ENCODE measurements around the gene SCG2.

The SCG2 gene

DNA sequence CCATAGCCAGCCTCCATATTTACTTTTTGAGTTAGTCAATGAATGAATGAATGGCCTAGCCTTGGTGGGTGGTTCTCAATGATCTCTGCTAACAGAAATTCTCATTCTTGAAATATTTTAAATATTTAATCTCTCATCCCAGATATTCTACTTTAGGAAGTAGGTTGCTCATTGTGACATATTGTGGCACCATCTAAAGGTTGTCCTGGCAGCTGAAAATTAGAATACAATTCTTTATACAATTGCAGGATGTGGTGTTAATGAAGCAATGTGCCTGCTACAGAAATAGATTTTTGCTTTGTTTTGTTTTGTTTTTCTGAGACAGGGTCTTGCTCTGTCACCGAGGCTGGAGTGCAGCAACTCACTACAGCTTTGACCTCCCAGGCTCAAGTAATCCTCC is 35.8 kb downstream of the SCG2 start:
- no peak overlapping the region for H3K4me3 ChIP-seq (ENCODE audit: low read depth, low read length)
- TF ChIP-seq, protein P1, sequence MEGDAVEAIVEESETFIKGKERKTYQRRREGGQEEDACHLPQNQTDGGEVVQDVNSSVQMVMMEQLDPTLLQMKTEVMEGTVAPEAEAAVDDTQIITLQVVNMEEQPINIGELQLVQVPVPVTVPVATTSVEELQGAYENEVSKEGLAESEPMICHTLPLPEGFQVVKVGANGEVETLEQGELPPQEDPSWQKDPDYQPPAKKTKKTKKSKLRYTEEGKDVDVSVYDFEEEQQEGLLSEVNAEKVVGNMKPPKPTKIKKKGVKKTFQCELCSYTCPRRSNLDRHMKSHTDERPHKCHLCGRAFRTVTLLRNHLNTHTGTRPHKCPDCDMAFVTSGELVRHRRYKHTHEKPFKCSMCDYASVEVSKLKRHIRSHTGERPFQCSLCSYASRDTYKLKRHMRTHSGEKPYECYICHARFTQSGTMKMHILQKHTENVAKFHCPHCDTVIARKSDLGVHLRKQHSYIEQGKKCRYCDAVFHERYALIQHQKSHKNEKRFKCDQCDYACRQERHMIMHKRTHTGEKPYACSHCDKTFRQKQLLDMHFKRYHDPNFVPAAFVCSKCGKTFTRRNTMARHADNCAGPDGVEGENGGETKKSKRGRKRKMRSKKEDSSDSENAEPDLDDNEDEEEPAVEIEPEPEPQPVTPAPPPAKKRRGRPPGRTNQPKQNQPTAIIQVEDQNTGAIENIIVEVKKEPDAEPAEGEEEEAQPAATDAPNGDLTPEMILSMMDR (IDR thresholded peaks at IDR 0.05; ENCODE audit: insufficient read depth, low read depth, low read length, missing control alignments) = no peak
- no peak for DNase-seq (ENCODE audit: low read depth)

DNA sequence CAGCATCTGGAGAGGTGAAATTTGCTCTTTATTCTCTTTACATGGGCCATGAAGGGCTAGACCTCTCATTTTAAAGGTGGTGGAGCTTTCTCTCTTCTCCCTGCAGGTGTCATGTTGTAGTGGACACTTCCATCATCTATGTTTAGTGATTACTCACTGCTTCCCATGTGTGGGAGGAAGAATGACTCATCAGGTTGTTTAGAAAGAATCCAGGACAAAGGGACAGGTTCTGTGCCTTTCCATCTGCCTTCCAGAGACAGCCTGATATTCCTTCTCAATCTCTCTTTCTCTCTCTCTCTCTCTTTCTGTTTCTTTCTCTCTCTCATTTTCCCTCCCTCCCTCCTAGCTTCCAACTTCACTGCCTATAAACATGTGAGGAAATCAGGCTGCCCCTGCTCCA is 38.7 kb downstream of the SCG2 start:
- TF ChIP-seq, protein P1 (IDR thresholded peaks at IDR 0.05; ENCODE audit: insufficient read depth, low read depth, low read length, missing control alignments) = no peak
- DNase-seq (ENCODE audit: low read depth) = no peak
- no peak overlapping the region for H3K4me3 ChIP-seq (ENCODE audit: low read depth, low read length)

DNA sequence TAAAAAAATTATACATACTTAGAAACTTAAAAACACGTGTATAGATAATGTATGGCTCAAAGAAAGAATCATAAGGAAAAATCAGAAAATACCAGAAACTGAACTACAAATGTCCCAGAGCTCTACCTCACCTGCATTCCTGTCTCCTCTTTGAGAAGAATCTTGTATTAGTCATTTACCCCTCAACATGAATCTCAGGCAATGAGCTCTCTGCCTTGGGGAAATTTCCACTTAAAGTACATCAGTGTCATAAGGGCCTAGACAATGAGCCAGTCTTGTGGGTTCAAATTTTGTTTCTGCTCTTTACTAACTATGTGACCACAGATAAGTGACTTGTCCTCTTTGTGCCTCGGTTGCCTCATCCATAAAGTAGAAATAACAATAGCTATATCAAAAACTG is 40.1 kb downstream of the SCG2 start:
- no peak for DNase-seq (ENCODE audit: low read depth)
- no peak overlapping the region for H3K4me3 ChIP-seq (ENCODE audit: low read depth, low read length)
- TF ChIP-seq, protein P1 (IDR thresholded peaks at IDR 0.05; ENCODE audit: insufficient read depth, low read depth, low read length, missing control alignments) = no peak

DNA sequence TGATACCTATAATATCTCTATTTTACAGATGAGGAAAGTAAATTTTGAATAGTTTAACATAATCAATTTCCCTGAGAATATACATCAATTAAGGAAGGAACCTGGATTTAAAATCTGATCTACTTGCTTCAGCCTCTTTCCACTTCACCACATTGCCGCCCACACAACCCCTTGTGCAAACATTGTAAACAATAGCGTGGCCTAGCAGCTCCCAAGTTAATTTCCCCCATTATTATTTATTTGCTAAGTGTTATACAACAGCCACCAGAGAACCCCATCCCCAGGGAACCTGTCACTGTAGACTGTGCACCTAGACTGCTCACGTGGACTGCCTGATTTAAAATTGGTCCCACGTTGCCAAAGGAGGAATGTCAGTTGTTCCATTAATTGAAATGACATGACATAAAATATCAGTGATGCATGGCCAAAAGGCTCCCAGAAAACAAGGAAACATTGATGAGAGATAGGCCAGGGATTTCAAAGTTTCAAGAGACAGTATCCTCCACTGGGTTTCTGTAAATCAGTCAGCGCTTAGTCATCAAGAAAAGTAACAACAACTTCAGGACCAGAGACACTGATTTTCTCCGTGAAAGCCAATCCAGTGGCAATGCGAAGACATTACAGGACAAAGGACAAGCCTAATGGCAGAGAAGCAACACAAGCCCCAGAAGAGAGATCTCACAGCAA is 41.3 kb downstream of the SCG2 start:
- DNase-seq (ENCODE audit: low read depth) = no peak
- no peak overlapping the region for H3K4me3 ChIP-seq (ENCODE audit: low read depth, low read length)
- TF ChIP-seq, protein P1 (IDR thresholded peaks at IDR 0.05; ENCODE audit: insufficient read depth, low read depth, low read length, missing control alignments) = no peak

DNA sequence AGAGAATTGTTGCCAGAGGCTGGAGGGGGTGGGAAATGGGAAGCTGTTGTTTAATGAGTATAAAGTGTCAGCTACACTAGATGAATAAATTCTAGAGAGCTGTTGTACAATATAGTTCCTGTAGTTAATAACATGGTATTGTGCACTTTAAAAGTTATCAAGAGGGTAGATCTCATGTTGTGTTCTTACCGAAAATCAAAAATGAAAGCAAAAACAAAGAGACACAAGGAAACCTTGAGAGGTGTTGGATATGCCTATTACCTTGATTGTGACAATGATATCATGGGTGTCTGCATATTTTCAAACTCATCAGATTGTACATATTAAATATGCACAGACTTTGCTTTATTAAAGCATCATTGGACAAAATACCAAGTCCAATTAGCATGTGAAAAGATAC is 43.2 kb downstream of the SCG2 start:
- no peak overlapping the region for H3K4me3 ChIP-seq (ENCODE audit: low read depth, low read length)
- DNase-seq (ENCODE audit: low read depth) = no peak
- TF ChIP-seq, protein P1 (IDR thresholded peaks at IDR 0.05; ENCODE audit: insufficient read depth, low read depth, low read length, missing control alignments) = no peak

DNA sequence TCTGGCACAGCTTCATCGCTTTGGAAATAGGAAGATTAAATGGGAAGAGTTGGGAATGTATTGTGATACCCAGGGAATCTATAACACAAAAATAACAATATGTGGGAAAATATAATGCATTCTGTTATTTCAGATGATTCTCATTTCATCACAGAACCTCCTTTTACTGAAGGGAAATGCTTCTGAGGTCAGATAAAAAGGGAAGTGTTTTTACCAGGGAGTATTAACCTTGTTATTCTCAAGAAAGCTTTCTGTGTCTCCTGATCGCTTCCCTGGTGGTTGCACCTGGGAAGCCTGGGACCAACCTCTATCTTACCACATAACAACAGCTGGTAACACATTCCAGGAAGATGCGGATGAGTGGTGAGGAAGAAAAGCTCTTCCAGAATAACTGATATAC is 47.2 kb downstream of the SCG2 start:
- no peak for DNase-seq (ENCODE audit: low read depth)
- no peak overlapping the region for H3K4me3 ChIP-seq (ENCODE audit: low read depth, low read length)
- TF ChIP-seq, protein P1 (IDR thresholded peaks at IDR 0.05; ENCODE audit: insufficient read depth, low read depth, low read length, missing control alignments) = no peak

DNA sequence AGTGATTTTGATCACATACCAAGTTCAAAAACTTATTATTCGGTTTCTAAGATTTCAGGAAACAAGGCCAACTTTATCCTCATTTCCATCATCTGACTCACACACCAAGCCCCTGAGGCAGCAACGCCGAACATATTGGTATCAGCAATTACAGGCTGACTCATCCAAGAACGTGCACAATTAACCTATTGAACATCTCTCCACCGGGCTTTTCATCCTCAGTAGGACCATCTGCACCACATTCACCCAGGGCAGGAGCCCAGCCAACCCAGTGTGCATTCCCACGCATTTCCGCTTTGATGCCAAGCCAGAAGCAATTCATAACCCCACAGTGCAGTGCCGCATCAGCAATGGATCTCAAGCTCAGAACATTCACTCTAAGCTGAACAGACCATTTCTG is 52.9 kb downstream of the SCG2 start:
- no peak overlapping the region for H3K4me3 ChIP-seq (ENCODE audit: low read depth, low read length)
- TF ChIP-seq, protein P1 (IDR thresholded peaks at IDR 0.05; ENCODE audit: insufficient read depth, low read depth, low read length, missing control alignments) = no peak
- DNase-seq (ENCODE audit: low read depth) = no peak

Measured in GM12865 (cell line).